ENCODE results near the gene SMPDL3A. TPM values are rescaled to one million over a fixed set of nuclear protein-coding genes. Genes with fewer than 3 reads are reported as not detected.

The SMPDL3A gene
- polyA plus RNA-seq, 2 of the 4 experiments (the other 2 are of a cell fraction) = 2.0 to 3.3 TPM

DNA sequence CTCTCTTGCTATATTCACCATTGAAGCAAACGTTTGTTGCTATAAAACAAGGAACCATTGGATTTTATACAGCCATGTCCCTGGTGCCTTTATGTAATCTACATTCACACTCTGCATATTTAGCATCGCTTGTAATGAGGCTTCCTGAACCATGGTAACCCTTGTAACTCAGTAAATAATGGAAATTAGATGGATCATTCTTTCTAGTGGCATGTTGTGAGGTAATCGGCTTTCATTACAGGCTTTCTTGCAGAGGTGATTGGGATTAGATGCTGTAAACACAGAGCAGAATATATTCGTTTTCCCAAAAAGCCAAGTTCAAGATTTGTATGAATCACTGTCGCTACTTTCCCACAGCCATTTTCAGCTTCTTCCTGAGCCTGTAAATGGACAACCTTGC, 36.1 kb downstream of the SMPDL3A start:
- ATAC-seq (no peak), DNase-seq (ENCODE audit: low read depth in 1 of 2, low spot score in 1 of 2) (no peak), FAIRE-seq (no peak)
- Histone ChIP-seq H3K4me2 (no peak overlapping the region), H3K9me3 (no peaks in the 10 kb centered on the region), H3K27ac (no peak overlapping the region), H3K4me1 (no peaks in the 10 kb centered on the region), H3K4me3 (no peak overlapping the region)
- ChIA-PET CTCF (interaction anchor here (0.6 to 2.8 kb wide), 3 partner anchors 14 to 274 kb away, joined by 3 to 9 read pairs (median 3); no protein-coding TSS in a partner anchor), POLR2A (no interaction called here)
- TF ChIP-seq GATA3 (IDR thresholded peaks at IDR 0.05; ENCODE audit: borderline replicate concordance) (no peak), RNF2 (IDR thresholded peaks at IDR 0.05; ENCODE audit: borderline replicate concordance, low read depth) (no peak), CEBPB (IDR thresholded peaks at IDR 0.05) (no peak), ZSCAN20 (CRISPR knock-in tag; IDR thresholded peaks at IDR 0.05) (no peak), CBX2 (IDR thresholded peaks at IDR 0.05; ENCODE audit: borderline replicate concordance, low read depth) (no peak), NFE2L2 (conservative IDR thresholded peaks at IDR 0.05; ENCODE audit: low read length) (no peak), CHD2 (IDR thresholded peaks at IDR 0.05; ENCODE audit: low read length, partially characterized antibody) (no peak), BHLHE40 (IDR thresholded peaks at IDR 0.05; ENCODE audit: low read depth, low read length) (no peak)
- TF ChIP-seq, protein P1, sequence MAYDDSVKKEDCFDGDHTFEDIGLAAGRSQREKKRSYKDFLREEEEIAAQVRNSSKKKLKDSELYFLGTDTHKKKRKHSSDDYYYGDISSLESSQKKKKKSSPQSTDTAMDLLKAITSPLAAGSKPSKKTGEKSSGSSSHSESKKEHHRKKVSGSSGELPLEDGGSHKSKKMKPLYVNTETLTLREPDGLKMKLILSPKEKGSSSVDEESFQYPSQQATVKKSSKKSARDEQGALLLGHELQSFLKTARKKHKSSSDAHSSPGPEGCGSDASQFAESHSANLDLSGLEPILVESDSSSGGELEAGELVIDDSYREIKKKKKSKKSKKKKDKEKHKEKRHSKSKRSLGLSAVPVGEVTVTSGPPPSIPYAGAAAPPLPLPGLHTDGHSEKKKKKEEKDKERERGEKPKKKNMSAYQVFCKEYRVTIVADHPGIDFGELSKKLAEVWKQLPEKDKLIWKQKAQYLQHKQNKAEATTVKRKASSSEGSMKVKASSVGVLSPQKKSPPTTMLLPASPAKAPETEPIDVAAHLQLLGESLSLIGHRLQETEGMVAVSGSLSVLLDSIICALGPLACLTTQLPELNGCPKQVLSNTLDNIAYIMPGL (CRISPR knock-in tag; IDR thresholded peaks at IDR 0.05; ENCODE audit: borderline replicate concordance) = no peak
- TF ChIP-seq, protein P2, sequence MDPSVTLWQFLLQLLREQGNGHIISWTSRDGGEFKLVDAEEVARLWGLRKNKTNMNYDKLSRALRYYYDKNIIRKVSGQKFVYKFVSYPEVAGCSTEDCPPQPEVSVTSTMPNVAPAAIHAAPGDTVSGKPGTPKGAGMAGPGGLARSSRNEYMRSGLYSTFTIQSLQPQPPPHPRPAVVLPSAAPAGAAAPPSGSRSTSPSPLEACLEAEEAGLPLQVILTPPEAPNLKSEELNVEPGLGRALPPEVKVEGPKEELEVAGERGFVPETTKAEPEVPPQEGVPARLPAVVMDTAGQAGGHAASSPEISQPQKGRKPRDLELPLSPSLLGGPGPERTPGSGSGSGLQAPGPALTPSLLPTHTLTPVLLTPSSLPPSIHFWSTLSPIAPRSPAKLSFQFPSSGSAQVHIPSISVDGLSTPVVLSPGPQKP (IDR thresholded peaks at IDR 0.05; ENCODE audit: low read depth, low read length) = no peak
- WGBS (ENCODE audit: missing lambda C conversion rate) = 34% methylated on average over 5 of the region's 5 CpGs

DNA sequence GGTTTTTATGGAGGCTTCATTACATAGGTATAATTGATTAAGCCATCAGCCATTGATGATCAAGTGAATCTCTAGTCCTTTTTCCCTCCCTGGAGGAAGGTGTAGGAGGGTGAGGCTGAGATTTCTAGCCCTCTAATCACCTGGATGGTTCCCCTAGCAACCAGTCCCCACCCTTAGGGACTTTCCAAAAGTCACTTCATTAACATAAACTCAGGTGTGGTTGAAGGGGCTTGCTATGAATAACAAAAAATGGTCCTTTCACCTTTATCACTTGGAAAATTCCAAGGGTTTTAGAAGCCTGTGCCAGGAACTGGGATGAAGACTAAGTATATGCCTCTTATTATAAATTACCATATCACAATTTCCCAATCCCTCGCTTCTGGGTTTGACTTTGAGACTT, 40.4 kb downstream of the SMPDL3A start:
- TF ChIP-seq, protein P3, sequence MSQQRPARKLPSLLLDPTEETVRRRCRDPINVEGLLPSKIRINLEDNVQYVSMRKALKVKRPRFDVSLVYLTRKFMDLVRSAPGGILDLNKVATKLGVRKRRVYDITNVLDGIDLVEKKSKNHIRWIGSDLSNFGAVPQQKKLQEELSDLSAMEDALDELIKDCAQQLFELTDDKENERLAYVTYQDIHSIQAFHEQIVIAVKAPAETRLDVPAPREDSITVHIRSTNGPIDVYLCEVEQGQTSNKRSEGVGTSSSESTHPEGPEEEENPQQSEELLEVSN (IDR thresholded peaks at IDR 0.05; ENCODE audit: borderline replicate concordance, low read depth) = no peak
- H3K27ac ChIP-seq = no peak overlapping the region
- DNase-seq (ENCODE audit: low read depth in 1 of 2, low spot score in 1 of 2) (no peak), FAIRE-seq (no peak), ATAC-seq (no peak)
- ChIA-PET CTCF (interaction anchor here (1.5 kb wide), 2 partner anchors 10 to 40 kb away, joined by 4 to 7 read pairs; partner anchors contain the start of gene SMPDL3A), POLR2A (no interaction called here)
- no peak overlapping the region for H3K4me2 ChIP-seq
- no peaks in the 10 kb centered on the region for H3K4me1 ChIP-seq
- 0% methylated on average over 1 of the region's 1 CpG for WGBS (ENCODE audit: missing lambda C conversion rate)
- no peaks in the 10 kb centered on the region for H3K9me3 ChIP-seq
- no peak overlapping the region for H3K4me3 ChIP-seq

DNA sequence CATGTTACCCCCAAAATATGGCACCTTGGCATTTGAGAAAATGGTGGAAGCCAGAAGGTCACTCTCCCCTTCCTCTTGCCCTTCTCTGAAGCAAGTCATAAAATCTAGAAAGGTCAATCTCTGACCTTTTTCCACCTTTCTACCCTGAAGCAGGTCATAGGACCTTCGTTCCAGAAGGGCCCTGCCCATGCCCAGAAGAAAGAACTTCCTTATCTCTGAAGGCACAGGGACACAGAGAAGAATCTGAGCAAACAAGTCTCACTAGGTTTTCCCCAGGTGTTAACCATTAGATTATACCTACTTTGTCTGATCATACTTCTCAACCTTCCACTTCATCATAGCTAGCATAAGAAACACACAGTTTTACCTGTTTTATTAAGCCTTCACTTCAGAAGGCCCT, 42.5 kb downstream of the SMPDL3A start:
- FAIRE-seq (no peak), DNase-seq (ENCODE audit: low read depth in 1 of 2, low spot score in 1 of 2) (no peak), ATAC-seq (no peak)
- H3K4me2 ChIP-seq = no peak overlapping the region
- ChIA-PET POLR2A (no interaction called here), CTCF (interaction anchor here (0.9 to 2.0 kb wide), 3 partner anchors 42 to 101 kb away, joined by 3 to 6 read pairs (median 3); partner anchors contain the start of gene SMPDL3A)
- H3K4me1 ChIP-seq = no peaks in the 10 kb centered on the region
- H3K4me3 ChIP-seq = no peak overlapping the region
- H3K27ac ChIP-seq = no peak overlapping the region
- no peak for TF ChIP-seq MAFK (IDR thresholded peaks at IDR 0.05; ENCODE audit: partially characterized antibody)
- no peak for TF ChIP-seq RAD21 (conservative IDR thresholded peaks at IDR 0.05 in 1 of 2, IDR thresholded peaks at IDR 0.05 in 1 of 2)
- H3K9me3 ChIP-seq = no peaks in the 10 kb centered on the region
- WGBS (ENCODE audit: missing lambda C conversion rate) = 0% methylated on average over 1 of the region's 1 CpG

DNA sequence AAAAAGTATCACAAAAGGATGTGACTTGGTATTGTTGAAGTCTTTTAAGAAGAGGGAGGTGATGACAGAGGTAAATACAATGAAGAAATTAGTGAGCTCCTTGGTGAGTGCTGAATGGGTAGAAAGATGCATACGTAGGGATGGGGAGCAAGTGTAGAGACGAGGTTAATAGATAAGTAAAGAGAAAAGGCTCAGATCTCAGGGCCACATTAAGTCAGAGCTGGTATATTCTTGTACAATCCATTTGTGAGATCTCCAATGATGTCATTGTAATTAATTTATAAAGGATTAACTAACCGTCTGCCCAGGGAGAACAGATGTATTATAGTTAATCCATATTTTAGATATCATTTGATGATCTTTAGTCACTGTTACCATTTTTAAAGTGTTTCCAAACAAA, 43.4 kb downstream of the SMPDL3A start:
- DNase-seq (ENCODE audit: low read depth in 1 of 2, low spot score in 1 of 2) (no peak), ATAC-seq (no peak), FAIRE-seq (no peak)
- ChIA-PET POLR2A (no interaction called here), CTCF (interaction anchor here (0.6 to 2.0 kb wide), 2 partner anchors 43 to 165 kb away, joined by 3 to 6 read pairs; partner anchors contain the start of gene SMPDL3A)
- Histone ChIP-seq H3K4me1 (no peaks in the 10 kb centered on the region), H3K4me3 (no peak overlapping the region), H3K4me2 (no peak overlapping the region), H3K27ac (no peak overlapping the region), H3K9me3 (no peaks in the 10 kb centered on the region)
- WGBS (ENCODE audit: missing lambda C conversion rate) = 30% methylated on average over 3 of the region's 3 CpGs
- TF ChIP-seq KDM5A (IDR thresholded peaks at IDR 0.05) = no peak
- no peak for TF ChIP-seq ZFP36 (IDR thresholded peaks at IDR 0.05; ENCODE audit: borderline replicate concordance, partially characterized antibody)
- TF ChIP-seq ZNF302 (CRISPR knock-in tag; IDR thresholded peaks at IDR 0.05) = no peak
- TF ChIP-seq POLR2AphosphoS2 (conservative IDR thresholded peaks at IDR 0.05; ENCODE audit: low read length) = no peak
- no peak for TF ChIP-seq MAFK (IDR thresholded peaks at IDR 0.05; ENCODE audit: partially characterized antibody)
- no peak for TF ChIP-seq KDM1A (IDR thresholded peaks at IDR 0.05; ENCODE audit: low read depth)
- no peak for TF ChIP-seq CHD4 (IDR thresholded peaks at IDR 0.05; ENCODE audit: borderline replicate concordance)
- TF ChIP-seq JUNB (IDR thresholded peaks at IDR 0.05) = no peak
- no peak for TF ChIP-seq BHLHE40 (IDR thresholded peaks at IDR 0.05; ENCODE audit: low read depth, low read length)
- no peak for TF ChIP-seq FOSB (CRISPR knock-in tag; IDR thresholded peaks at IDR 0.05)
- TF ChIP-seq RARB (CRISPR knock-in tag; IDR thresholded peaks at IDR 0.05) = no peak
- TF ChIP-seq, protein P3 (IDR thresholded peaks at IDR 0.05; ENCODE audit: borderline replicate concordance, low read depth) = no peak
- no peak for TF ChIP-seq FOSL2 (IDR thresholded peaks at IDR 0.05)
- TF ChIP-seq FOSL2 (CRISPR knock-in tag; IDR thresholded peaks at IDR 0.05) = no peak
- TF ChIP-seq CEBPB (IDR thresholded peaks at IDR 0.05) = no peak
- no peak for TF ChIP-seq CBX2 (IDR thresholded peaks at IDR 0.05; ENCODE audit: borderline replicate concordance, low read depth)
- TF ChIP-seq EHMT2 (IDR thresholded peaks at IDR 0.05; ENCODE audit: low read depth) = no peak
- no peak for TF ChIP-seq HOXB13 (CRISPR knock-in tag; IDR thresholded peaks at IDR 0.05; ENCODE audit: low read depth)
